ENCODE measurements around the gene SORBS1.
"Not testable (repeated sequence)": the region's sequence is repeated elsewhere in the genome, so short reads cannot be mapped to it uniquely, and the experiment has no call there.

The SORBS1 gene

DNA sequence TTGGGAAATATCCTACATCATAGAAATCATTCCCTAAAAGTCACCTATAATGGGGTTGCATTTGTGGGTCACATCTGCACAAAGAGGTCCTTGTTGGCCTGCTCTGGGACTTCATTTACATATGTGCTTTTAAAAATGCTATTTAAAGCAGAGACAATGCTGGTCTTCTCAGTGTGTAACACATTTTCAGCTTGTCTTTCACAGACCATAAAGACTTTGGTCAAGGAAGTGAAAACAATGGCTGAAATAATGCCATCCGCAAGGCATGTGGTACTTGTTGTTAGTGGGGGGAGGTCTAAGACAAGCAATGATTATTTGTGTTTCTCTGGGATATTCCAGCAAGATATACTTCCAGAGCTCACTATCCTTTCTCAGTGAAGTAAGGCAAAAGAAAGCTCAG is 185.8 kb downstream of the SORBS1 start:
- no peak for DNase-seq

DNA sequence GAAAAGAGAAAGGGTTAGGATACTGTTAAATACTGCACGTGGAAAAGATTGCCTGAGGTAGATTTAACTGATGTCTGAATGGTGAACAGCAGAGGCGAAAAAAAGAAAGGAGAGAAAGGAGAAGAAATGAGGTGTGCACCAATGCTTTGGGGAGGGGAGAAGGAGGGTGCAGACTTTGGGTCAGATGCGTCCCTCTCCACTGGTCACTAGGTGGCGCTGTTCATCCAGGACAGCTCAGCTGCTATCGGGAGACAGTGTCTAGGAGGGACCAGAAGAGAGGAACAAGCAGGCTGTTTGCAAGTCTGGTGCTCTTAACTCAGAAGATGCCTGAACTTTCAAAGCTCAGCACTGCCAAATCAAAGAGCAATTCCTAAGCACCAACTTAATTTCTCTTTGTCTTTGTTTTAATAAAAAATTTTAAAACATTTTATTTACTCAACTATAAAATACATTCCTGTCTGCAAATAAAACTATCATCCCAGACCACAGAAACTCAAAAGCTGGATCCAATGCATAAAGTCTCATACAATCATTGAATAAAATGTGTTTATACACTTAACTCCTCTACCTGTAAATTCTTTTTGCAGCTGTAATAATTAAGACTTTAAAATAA is 186.5 kb downstream of the SORBS1 start:
- peak; percentile 50 for DNase-seq

DNA sequence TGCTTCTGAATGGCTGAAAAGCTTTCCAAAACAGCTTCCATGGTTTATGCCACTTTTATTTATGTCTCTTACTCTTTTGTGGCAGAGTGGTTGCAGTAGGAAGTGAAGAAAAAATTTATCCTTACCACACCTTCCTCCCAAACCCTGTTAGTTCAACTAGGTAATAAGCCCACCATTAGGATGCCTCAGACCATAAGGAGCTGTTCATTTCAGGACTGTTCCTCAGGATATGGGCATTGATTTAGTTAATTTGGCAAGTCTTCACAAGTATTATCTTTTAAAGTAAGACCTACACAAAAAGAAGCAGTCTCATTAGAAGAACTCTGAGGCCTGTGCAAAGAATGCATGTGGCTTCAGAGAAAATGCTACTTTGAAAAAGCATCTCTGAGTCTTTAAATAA is 187.5 kb downstream of the SORBS1 start:
- DNase-seq: no peak

DNA sequence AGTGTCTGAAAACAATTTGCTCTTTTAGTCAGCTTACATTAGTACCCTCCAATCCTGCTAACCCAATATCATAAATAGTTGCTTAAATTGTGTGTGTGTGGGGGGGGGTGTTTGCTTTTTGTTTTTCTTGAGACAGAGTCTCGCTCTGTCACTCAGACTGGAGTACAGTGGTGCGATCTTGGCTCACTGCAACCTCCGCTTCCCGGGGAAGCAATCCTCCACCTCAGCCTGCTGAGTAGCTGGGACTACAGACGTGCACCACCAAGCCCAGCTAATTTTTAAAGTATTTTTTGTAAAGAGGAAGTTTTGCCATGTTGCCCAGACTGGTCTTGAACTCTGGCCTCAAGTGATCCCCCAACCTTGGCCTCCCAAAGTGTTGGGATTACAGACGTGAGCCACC is 196.8 kb downstream of the SORBS1 start:
- DNase-seq: no peak

DNA sequence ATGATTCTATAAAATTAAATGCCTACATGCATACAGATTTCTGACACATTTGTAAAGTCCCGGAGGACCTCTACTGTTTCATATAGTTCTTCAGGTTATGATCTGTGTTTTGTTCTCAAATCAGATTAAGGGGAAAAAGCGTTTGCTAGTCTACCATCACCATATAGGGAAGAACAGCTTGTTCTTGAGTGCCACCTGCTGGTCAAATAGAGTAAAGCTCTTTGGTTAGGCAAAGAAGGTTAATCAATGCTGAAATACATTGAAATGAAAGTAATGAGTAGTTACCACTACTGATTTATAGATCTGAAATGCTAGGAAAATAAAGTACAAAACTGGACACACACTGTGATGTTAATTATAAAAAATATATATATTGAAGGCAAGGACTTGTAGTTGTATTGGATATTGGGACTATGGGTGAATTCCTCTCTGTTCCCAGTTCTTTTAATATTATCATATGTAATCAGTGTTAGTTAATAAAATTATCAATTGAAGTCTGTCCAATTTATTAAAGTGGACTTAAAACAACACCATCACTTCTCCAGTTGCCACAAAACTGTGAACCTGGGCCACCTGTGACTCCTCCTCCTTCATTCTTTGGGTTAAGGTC is 197.8 kb downstream of the SORBS1 start:
- DNase-seq: peak; percentile 67

DNA sequence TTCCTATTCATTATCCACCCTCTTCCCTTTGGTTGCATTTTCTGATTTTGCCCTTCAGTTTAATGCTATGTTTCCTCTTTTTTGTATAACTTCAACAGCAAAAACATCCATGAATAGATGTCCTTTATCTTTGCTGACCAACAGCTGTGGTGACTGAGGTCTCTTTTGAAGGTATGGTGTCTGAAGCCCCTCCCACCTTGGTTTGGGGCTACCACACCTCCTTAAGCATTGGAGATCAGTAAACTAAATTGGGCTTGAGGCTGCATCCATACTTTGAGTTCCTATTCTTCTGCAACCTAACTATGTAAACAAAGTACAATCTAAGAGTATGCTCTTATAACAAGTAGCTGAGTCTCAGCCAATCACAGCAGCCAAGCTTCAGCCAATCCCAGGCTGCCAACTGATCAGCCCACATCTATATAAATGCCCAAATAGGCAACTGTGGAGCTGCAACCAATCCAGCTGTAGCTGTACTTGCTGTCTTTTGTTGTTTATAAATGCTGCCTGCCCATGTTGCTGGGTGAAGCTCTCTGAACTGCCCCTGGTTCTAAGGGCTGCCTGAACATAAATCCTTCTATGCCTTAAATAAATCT is 201.0 kb downstream of the SORBS1 start:
- DNase-seq: no peak

DNA sequence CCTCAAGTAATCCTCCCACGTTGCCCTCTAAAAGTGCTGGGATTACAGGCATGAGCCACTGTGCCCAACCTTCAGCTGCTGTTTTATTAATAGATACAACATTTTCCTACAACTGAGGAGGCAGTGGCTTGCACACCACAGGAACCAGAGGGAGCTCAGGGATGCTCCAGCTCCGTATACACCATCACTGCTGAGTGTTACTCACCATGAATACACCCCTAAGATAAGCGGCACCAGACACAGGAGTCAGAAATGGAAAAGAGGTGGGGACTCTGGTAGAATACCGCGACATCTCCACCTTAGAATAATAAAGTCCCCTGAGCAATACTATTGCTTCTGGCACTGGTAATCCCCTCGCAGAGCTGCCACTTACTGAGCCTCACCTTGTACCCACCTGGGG is 201.7 kb downstream of the SORBS1 start:
- no peak for DNase-seq

DNA sequence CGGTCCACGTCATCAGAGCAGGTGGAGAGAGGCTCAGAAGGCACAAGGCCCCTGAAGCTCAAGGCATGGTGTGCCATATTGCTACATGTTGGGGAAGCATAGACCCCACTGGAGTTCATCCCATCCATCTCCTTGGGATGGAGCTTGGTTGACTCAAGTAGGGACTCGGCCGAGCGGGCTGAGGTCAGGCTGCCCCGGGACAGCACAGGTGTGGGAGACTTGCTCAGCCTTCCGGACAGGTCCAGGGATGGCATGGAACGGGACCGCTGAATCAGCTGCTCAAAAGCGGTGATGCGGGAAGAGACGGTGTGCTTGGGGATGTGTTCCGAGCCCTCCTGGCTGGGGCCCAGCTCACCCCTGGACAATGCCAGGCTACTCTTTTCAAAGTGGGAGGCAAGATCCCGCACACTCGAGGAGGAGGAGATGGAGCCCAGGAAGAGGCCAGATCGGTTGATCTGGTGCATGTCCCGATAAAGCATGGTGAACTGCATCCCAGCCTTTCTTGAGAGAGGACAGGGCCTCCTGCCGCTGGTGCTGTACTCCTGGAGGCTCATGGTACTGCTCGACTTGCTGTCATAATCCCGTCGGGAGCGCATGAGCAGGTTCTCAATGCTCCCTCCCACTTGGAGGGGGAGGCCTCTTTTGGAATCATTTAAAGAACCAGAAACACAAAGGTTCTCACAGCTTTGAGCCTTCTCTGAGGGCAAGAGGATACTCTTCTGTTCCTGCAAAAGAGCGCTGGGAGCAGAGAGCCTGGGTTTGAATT is 204.8 kb downstream of the SORBS1 start:
- no peak for DNase-seq

DNA sequence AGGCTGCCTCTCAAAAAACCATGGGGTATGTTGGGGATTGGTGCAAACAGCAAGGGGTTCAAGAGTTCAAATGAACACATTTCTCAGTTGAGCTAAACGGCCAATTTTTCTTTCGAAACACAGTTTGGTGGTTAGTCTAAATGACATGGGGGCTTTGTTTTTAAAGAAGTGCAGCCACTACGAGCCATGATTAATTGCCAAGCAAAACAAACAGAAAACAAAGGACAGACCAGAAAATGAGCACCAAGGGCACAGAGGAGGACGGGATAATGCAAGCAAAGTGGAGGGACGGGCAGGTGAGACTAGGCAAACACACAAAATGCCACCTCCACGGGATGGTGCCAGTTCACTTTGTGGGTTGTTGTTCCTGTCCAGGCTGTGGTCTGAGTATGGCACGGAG is 205.9 kb downstream of the SORBS1 start:
- no peak for DNase-seq

DNA sequence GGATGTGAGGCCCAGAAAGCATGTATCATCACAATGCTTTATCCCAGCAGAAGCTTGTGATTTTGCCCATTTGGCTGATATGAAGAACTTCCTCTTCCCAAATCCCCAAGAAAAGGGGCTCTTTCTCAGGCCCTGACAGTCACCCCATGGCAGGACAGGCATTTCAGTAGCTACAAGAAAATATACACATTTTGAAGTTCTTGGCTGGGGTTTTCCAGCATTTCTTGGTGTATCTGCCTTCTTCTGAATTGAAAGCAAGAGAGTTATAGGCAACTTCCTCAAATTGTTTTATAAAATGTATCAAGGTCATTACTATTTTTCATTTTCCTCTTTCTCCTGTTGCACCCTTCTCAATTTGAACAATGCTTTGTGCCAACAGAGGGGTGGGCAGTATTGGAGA is 207.1 kb downstream of the SORBS1 start:
- no peak for DNase-seq

DNA sequence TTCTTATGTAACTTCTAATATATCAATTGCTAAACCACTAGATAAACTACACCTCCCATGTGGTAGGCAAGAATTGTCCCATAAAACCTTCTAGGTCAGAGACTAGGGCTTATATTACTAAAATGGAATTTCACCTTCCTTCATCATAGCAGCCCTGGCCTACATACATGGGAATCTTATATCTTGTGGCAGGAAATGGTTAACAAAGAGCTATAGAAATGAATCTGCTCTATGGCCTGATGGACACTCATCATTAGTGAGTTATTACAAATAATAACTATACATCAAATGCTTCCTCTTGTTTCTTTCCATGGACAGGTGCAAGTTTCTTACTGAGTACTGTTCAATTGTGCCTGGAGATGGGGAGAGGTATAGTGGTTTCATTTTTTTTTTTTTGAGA is 208.0 kb downstream of the SORBS1 start:
- DNase-seq: no peak

DNA sequence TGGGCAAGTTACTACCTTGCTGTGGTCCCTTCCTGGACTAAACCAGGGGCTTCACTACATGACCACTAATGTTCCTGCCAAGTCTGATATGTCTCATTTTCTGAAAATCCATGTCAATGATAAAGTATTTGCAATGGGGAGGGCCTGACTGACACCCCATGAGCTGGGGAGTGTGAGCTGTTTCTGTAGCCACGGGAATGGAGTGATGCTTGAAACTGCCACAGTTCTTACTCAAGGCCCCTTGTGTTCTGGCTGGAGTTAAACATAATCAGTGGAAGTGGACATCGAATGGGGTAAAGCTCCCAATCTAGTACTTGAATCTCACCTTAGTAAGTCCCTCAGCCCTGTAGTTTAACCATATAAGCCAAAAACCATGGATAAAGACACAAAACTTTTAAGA is 208.5 kb downstream of the SORBS1 start:
- no peak for DNase-seq

DNA sequence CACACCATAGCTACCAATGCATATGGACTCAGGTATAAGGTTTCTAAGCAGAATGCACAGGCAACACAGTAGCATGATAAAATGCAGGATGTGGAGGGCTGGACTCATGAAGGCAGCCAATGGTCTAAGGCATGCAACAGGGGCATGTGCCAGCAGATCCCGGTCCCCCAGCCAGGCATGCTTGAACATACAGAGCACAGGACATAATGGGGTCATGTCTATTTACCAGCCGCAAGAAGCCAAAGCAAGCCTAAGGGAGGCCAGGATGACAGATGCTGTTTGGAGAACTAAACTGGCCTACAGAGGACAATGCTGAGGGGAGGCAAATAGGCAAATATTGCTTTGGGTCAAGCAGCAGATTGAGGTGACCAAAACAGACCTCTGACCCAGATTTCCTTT is 210.3 kb downstream of the SORBS1 start:
- no peak for DNase-seq

DNA sequence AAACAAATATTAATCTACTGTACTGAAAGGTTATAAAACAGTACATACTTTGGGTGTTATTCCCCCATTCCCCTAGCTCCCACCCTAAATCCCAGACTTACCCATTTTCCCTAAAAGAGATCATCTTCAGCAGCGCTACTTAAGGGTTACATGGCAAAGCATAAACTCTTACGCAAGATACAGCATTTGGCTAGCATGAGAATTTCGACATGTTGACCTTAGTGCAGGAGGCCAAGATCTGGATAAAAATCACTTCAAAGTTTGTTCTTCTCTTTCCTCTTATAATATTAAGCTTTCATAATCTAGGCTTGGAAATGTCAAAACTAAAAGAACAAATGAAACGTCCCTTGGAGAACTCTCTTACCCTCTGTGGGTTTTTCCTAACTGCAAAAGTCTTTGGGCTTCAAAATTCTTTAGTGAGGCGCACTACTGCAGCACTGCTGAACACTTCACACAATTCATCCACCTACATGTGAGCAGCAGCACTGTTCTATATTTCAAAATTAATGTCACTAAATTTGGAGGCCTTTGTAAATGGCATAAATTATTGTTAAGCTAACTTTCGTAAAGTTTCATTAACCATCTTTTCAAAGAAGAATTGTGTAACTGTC is 210.8 kb downstream of the SORBS1 start:
- no peak for DNase-seq

DNA sequence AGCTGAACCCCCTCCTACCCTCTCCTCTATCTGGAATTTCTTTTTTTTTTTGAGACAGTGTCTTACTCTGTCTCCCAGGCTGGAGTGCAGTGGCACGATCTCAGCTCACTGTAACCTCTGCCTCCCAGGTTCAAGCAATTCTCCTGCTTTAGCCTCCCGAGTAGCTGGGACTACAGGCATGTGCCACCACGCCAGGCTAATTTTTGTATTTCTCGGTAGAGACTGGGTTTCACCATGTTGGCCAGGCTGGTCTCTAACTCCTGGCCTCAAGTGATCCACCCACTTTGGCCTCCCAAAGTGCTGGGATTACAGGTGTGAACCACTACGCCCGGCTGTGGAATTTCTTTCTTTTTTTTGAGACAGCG is 213.8 kb downstream of the SORBS1 start:
- not testable (repeated sequence) for DNase-seq

DNA sequence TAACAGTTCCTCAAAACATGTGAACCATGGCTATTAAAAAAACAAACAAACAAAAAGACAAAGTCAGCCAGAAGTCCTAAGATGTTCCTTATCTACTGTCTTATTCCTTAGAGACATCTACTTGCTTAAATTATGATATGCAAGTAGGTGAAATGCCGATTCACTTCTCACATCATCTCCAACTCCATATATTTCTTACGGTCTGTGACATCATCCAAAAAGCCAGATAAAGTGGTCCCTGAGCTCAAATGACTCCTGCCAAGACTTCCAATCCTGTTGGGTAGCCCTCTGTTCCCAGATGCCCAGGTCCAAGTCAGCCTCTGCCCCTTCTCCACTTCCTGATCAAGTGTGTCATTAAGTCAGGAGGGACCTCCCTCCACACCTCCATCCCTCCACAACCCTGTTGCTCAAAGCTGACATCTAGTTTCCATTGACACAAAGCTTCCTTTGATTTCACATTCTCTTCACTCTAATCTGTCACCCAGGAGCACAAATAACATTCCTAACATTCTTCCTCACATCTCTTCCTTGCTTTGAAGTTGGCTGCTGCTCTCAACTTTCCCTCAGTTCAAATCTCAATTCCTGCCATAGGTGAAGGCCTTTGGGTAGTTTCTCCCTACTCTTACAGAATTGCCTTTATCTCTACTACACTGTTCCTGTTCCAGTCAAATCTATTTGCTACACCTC is 214.3 kb downstream of the SORBS1 start:
- DNase-seq: no peak

DNA sequence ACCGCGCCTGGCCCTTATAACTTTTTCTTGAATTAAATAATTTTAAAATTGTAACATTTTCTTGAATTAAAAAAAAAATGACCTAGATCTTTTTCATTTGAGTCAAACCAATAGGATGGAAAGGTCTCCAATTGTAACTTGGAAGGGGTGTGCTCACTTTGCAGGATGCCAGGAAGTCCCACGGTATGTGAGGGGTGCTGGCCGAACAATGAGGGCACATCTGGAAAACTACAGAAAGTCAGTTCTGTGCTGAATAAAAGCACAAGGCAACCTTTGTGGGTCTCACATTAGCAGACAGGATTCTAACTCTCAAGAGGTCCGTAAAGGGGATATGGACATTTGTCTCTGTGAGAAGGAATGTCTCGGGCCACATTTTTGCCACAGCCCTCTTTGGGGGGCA is 217.6 kb downstream of the SORBS1 start:
- DNase-seq: no peak

DNA sequence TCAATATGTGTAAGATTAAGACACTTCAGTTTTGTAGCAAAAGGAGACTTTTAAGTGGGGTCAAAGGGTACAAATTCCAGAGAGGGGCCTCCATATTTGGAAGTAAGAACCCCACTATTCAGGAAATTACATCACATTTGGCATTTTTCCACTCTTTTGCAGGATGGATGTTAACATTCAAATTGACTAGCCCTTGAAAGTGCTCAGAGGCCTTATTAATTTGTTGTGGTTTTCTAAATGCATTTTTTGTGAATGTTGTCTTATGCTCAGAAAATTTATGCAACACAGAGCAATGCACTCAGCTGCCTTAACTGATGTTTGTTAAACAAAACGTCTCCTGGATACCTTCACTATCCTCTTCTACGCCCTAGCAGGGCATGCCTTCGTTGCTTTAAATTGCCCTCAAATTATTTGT is 219.4 kb downstream of the SORBS1 start:
- no peak for DNase-seq

DNA sequence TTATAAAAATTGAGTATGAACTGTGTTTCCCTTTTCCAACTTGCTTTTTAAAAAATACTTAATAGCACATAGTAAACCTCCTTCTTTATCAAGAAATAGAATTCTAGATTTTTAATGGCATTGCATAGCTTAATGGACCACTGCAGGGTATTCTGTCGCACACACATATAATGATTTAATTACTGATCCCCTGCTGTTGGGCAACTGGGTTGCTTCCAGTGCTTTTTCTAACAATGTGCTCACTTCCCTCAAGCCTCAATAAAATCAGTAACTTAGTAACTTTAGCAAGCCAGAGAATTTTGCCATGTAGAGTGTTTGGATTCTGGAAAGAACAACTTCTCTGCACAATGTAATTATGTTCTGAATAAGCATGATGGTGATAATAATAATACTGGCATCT is 221.3 kb downstream of the SORBS1 start:
- DNase-seq: no peak

DNA sequence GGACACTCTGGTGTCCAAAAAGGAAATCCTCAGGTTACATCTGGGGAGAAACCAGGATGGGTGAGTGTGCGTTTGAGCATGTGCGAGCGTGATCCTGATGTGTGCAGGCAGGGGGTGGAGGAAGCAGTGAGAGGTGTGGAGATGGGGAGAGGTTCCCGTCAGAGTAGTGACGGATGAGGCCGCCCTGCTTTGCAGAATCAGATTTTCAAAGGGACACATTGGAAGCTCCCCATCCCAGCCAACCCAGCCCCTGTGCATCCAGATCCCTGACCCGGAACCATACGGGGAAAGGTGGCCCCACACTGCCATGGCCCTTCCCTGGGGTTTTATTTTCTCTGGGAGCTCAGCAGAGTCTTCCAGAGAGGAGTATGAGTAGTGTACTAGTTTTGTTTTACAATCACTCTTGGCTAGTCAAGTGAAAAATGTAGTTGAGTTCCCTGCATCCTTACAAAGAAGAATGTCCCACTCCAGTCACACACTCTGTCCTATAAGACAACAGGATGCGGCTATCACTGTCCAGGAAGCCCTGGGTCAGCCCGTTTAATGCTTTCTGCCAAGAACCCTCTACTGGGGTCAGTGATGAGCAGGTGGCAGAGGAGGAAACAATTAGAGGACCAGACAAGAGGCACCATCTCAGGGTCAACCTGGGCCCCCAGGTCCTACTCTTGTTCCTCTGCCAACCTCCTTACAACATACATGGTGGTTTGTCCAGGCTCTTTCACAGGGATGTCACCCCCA is 223.6 kb downstream of the SORBS1 start:
- no peak for DNase-seq

DNA sequence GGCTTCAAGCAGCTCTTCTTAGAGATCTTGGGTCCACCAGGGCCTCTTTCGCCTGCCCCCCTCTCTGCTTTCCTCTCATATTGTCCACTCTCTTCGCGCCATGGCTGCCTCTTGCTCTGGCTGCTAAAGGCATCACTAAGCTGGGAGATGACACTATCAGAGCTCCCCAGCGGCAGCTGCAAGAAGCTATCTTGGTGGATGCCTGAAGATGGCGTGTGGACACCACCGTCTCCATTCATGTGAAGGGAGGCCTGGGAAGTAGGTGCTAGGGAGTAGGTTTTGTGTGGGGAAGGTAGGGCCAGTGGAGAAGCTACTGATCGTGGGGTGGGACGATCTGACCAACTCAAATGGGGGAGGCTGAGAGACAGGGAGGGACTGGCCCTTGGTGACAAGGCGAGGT is 224.5 kb downstream of the SORBS1 start:
- no peak for DNase-seq

DNA sequence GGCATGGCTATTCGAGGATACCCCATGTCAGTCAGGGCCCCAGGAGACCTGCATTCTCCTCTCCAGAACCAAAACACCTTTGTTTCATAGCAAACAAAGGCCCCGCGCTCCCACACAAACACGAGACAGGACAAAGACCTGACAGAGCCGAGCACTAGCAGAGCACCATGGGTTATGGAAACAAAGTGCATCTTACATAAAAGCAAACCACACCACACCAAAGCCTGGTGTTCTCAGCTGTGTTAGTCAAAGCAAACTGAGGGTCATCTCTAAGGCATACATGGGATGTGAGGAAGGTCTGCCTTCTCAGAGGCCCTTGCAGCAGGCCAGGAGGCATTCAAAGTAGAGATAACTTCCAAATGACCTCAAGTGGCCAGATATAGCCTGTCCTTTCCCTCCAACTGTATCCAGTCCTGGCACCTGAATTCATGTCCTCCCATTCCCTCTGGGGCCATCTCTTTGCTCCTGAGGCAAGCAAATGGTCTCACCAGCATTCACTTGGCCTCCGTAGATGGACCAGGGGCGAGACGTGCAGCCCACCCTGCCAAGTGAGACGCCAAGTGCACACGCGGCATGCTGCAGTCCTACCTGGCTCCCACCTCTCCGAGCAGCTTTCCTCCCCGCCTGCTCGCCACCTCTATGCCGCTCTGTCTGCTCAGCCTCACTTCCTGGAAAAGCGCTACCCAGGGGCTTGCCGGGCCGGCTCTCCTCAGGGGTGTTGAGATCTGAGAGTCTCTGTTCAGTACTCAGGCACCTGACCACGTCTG is 225.1 kb downstream of the SORBS1 start:
- DNase-seq: no peak

All from CD4-positive, alpha-beta T cell treated with Interleukin-17A for 1 hour (primary cell).